AML-193 (cell line): ENCODE data around the gene APBA2.

Experiments
- DNase-seq, 2 experiments: peaks; one replicate each; lab custom pipeline; 2025; lab: John Stamatoyannopoulos, UW

Gene APBA2

GRCh38 chr15:28983432-28984311 lies 97.9 kb downstream of the APBA2 start:
- no peak for DNase-seq

GRCh38 chr15:28984421-28985315 lies 98.9 kb downstream of the APBA2 start:
- DNase-seq, result no peak

GRCh38 chr15:28985316-28985645 lies 99.5 kb downstream of the APBA2 start:
- no peak for DNase-seq

- no peak for DNase-seq
These were observed 99.9 kb downstream of the APBA2 start for GRCh38 chr15:28985691-28986090.

- no peak for DNase-seq
These were observed 100.3 kb downstream of the APBA2 start for GRCh38 chr15:28986108-28986507.

- no peak for DNase-seq
These were observed 101.0 kb downstream of the APBA2 start for GRCh38 chr15:28986726-28987125.

- no peak for DNase-seq
These were observed 101.6 kb downstream of the APBA2 start for GRCh38 chr15:28987337-28987736.

- DNase-seq, result no peak
These were observed 103.6 kb downstream of the APBA2 start for GRCh38 chr15:28989239-28989830.

GRCh38 chr15:28989896-28990295 lies 104.1 kb downstream of the APBA2 start:
- DNase-seq, result no peak

- no peak for DNase-seq
These were observed 104.6 kb downstream of the APBA2 start for GRCh38 chr15:28990390-28990789.

GRCh38 chr15:28991236-28992171 lies 105.7 kb downstream of the APBA2 start:
- no peak for DNase-seq

- no peak for DNase-seq
These were observed 106.6 kb downstream of the APBA2 start for GRCh38 chr15:28992336-28992864.

GRCh38 chr15:28993051-28993719 lies 107.4 kb downstream of the APBA2 start:
- no peak for DNase-seq

- DNase-seq, result no peak
These were observed 107.9 kb downstream of the APBA2 start for GRCh38 chr15:28993720-28994053.

- no peak for DNase-seq
These were observed 108.5 kb downstream of the APBA2 start for GRCh38 chr15:28994142-28994830.

GRCh38 chr15:28994831-28995596 lies 109.2 kb downstream of the APBA2 start:
- peak; percentile 11 to 16 for DNase-seq

- DNase-seq, result no peak
These were observed 109.9 kb downstream of the APBA2 start for GRCh38 chr15:28995705-28996104.

- no peak for DNase-seq
These were observed 110.5 kb downstream of the APBA2 start for GRCh38 chr15:28996289-28996688.

GRCh38 chr15:28996953-28997352 lies 111.2 kb downstream of the APBA2 start:
- no peak for DNase-seq
